Motor neuron (in vitro differentiated cells): ENCODE data around the gene NUDT12. TPM values are rescaled to one million over a fixed set of nuclear protein-coding genes. Genes with fewer than 3 reads are reported as not detected.

Experiments
- ATAC-seq, 8 experiments: fragments of 200-7000 bp; cut with Tn5 transposase; replicated peaks in 6 of 8; 2 replicates each; pipeline ENCODE4 v1.8.0; 2021; ENCODE audit warnings: mild to moderate bottlenecking in 8 of 8, moderate library complexity in 8 of 8
- H3K27ac ChIP-seq, 2 donors: fragments of 250-450 bp; sonication (Bioruptor Pico); 2 replicates each; pipeline ENCODE4 v1.9.0; 2021; ENCODE audit warnings: antibody characterized with exemption in 2 of 2, mild to moderate bottlenecking in 2 of 2, moderate library complexity in 1 of 2
- H3K4me1 ChIP-seq, 2 donors: fragments of 250-450 bp; sonication (Bioruptor Pico); replicated peaks in 1 of 2; 2 replicates each; pipeline ENCODE4 v1.6.1; 2021; ENCODE audit warnings: antibody characterized with exemption in 2 of 2, mild to moderate bottlenecking in 2 of 2, moderate library complexity in 1 of 2
- H3K4me3 ChIP-seq, 5 donors: fragments of 250-450 bp; sonication (Bioruptor Pico); 2 replicates each; pipeline ENCODE4 v1.9.0; 2021; ENCODE audit warnings: antibody characterized with exemption in 5 of 5, mild to moderate bottlenecking in 5 of 5, moderate library complexity in 4 of 5
- WGBS, 10 experiments: fragments of 450-650 bp; shearing (Covaris generic); methylation state at CpG; one replicate each; pipeline ENCODE4 v1.0.0; 2022; 5-methylcytosine and 5-hydroxymethylcytosine counted together
- in situ Hi-C, 9 experiments: fragments of 400-800 bp; cut with MboI; loops; one replicate each; pipeline ENCODE4 v1.15.0; 2021; ENCODE audit warnings: low sequenced_read_pairs in 9 of 9, low pct_unique_long_range_greater_than_20kb in 2 of 9; ENCODE audit not compliant: unreplicated experiment in 9 of 9
- total RNA-seq, 8 experiments: library from RNA; unstranded; fragments of 300-600 nt; gene quantifications; 2 replicates each; pipeline versions ENCODE4 v1.2.3 to v1.2.4, GENCODE V29; 2022

NUDT12 gene
- total RNA-seq, 8 experiments from 2014 or later: 11.9 to 30.0 (median 18.7) TPM

GRCh38 chr5:103526164-103526915, 36.2 kb downstream of the NUDT12 start:
- H3K4me3 ChIP-seq: no peak overlapping the region
- H3K4me1 ChIP-seq: peaks cover 4 to 12% of the 10 kb centered on the region in 2 donors
- in situ Hi-C loops: no loop called here
- ATAC-seq: no peak
- 42 to 100% (median 91%) methylated on average over 2 to 6 of the region's 6 CpGs; no CpG with 5 or more reads in 1 of the 10 experiments for WGBS, 10 experiments
- H3K27ac ChIP-seq: no peak overlapping the region

- in situ Hi-C loops: no loop called here
- 0 to 100% (median 38%) methylated on average over 1 of the region's 1 CpG; no CpG with 5 or more reads in 2 of the 10 experiments for WGBS, 10 experiments
- no peak for ATAC-seq
- no peak overlapping the region for H3K4me3 ChIP-seq
- no peak overlapping the region for H3K27ac ChIP-seq
- peaks cover 4 to 12% of the 10 kb centered on the region in 2 donors for H3K4me1 ChIP-seq
Observed at GRCh38 chr5:103525361-103525760, 37.2 kb downstream of the NUDT12 start.

GRCh38 chr5:103523319-103523718, 39.3 kb downstream of the NUDT12 start:
- ATAC-seq: no peak
- in situ Hi-C loops: no loop called here
- WGBS, 10 experiments: 63 to 100% (median 93%) methylated on average over 2 to 3 of the region's 3 CpGs; no CpG with 5 or more reads in 3 of the 10 experiments
- Histone ChIP-seq H3K4me1 (peaks cover 4 to 12% of the 10 kb centered on the region in 2 donors), H3K4me3 (no peak overlapping the region), H3K27ac (no peak overlapping the region)

- in situ Hi-C loops: no loop called here
- 0 to 95% (median 65%) methylated on average over 1 to 4 of the region's 5 CpGs; no CpG with 5 or more reads in 4 of the 10 experiments for WGBS, 10 experiments
- Histone ChIP-seq H3K4me3 (no peak overlapping the region), H3K4me1 (peaks cover 4 to 12% of the 10 kb centered on the region in 2 donors), H3K27ac (no peak overlapping the region)
- ATAC-seq: peak in 1 of 8 experiments; percentile 17
Observed at GRCh38 chr5:103522586-103522985, 40.0 kb downstream of the NUDT12 start.

GRCh38 chr5:103519550-103519949, 43.0 kb downstream of the NUDT12 start:
- no peak overlapping the region for H3K27ac ChIP-seq

GRCh38 chr5:103514371-103514770, 48.2 kb downstream of the NUDT12 start:
- Histone ChIP-seq H3K4me1 (peaks cover 0 to 6% of the 10 kb centered on the region in 2 donors), H3K27ac (no peak overlapping the region), H3K4me3 (no peak overlapping the region)
- ATAC-seq: no peak
- WGBS, 10 experiments: 88 to 100% (median 100%) methylated on average over 1 of the region's 1 CpG; no CpG with 5 or more reads in 3 of the 10 experiments
- in situ Hi-C loops: no loop called here

More at GRCh38 chr5:103519550-103519949, 43.0 kb downstream of the NUDT12 start:
- Histone ChIP-seq H3K4me1 (no peaks in the 10 kb centered on the region), H3K4me3 (no peak overlapping the region)
- WGBS, 10 experiments: 35 to 100% (median 66%) methylated on average over 3 to 4 of the region's 4 CpGs
- in situ Hi-C loops: no loop called here
- ATAC-seq: peak in 1 of 8 experiments; percentile 54

- H3K4me3 ChIP-seq: no peak overlapping the region
- no peak for ATAC-seq
- H3K27ac ChIP-seq: no peak overlapping the region
- in situ Hi-C loops: no loop called here
- peaks cover 0 to 6% of the 10 kb centered on the region in 2 donors for H3K4me1 ChIP-seq
- 0 to 100% (median 14%) methylated on average over 1 of the region's 1 CpG; no CpG with 5 or more reads in 3 of the 10 experiments for WGBS, 10 experiments
Observed at GRCh38 chr5:103513701-103514100, 48.9 kb downstream of the NUDT12 start.

- 6 to 100% (median 75%) methylated on average over 1 to 2 of the region's 2 CpGs; no CpG with 5 or more reads in 2 of the 10 experiments for WGBS, 10 experiments
- H3K27ac ChIP-seq: no peak overlapping the region
- in situ Hi-C loops: no loop called here
- peaks cover 0 to 6% of the 10 kb centered on the region in 2 donors for H3K4me1 ChIP-seq
- ATAC-seq: peak in 3 of 8 experiments; percentile 34 to 65 (median 53)
- no peak overlapping the region for H3K4me3 ChIP-seq
Observed at GRCh38 chr5:103512500-103512899, 50.1 kb downstream of the NUDT12 start.

GRCh38 chr5:103511554-103511885, 51.1 kb downstream of the NUDT12 start:
- WGBS, 10 experiments: 53 to 100% (median 83%) methylated on average over 1 to 2 of the region's 2 CpGs; no CpG with 5 or more reads in 1 of the 10 experiments
- in situ Hi-C loops: no loop called here
- H3K27ac ChIP-seq: no peak overlapping the region
- no peak overlapping the region for H3K4me3 ChIP-seq
- H3K4me1 ChIP-seq: peaks cover 0 to 6% of the 10 kb centered on the region in 2 donors
- ATAC-seq: peak in 1 of 8 experiments; percentile 43

GRCh38 chr5:103510851-103511553, 51.6 kb downstream of the NUDT12 start:
- in situ Hi-C loops: no loop called here

GRCh38 chr5:103505581-103506305, 56.8 kb downstream of the NUDT12 start:
- in situ Hi-C loops: no loop called here
- no peak overlapping the region for H3K27ac ChIP-seq
- 24 to 100% (median 100%) methylated on average over 1 to 3 of the region's 3 CpGs; no CpG with 5 or more reads in 1 of the 10 experiments for WGBS, 10 experiments
- no peak overlapping the region for H3K4me3 ChIP-seq
- ATAC-seq: peak in 2 of 8 experiments; percentile 49 to 60
- peaks cover 4 to 8% of the 10 kb centered on the region in 2 donors for H3K4me1 ChIP-seq

More at GRCh38 chr5:103510851-103511553, 51.6 kb downstream of the NUDT12 start:
- 0 to 89% (median 71%) methylated on average over 1 of the region's 1 CpG; no CpG with 5 or more reads in 3 of the 10 experiments for WGBS, 10 experiments
- Histone ChIP-seq H3K27ac (no peak overlapping the region), H3K4me3 (no peak overlapping the region), H3K4me1 (peaks cover 0 to 6% of the 10 kb centered on the region in 2 donors)
- ATAC-seq: peak in 1 of 8 experiments; percentile 73

- in situ Hi-C loops: no loop called here
- Histone ChIP-seq H3K27ac (no peak overlapping the region), H3K4me1 (peaks cover 16 to 21% of the 10 kb centered on the region in 2 donors), H3K4me3 (no peak overlapping the region)
- peak in 3 of 8 experiments; percentile 68 to 76 (median 69) for ATAC-seq
Observed at GRCh38 chr5:103503066-103503465, 59.5 kb downstream of the NUDT12 start.
